BLaER1 treated with 17β-estradiol and CSF1 and Interleukin-3, amounts not matched to agents 10 nM and 100 nM (cell line): Measurements from ENCODE around the gene KCNAB1.
A peak's percentile ranks its signal among the peaks of the same experiment; 100 is the strongest.

Experiments
- H3K27ac ChIP-seq, 11 experiments: shearing (Covaris generic); formaldehyde crosslinking; 2 replicates each; pipeline ENCODE4 v1.8.1; 2022
- H3K27me3 ChIP-seq, 11 experiments: shearing (Covaris generic); formaldehyde crosslinking; 2 replicates each; pipeline ENCODE4 v1.8.1; 2022
- H3K36me3 ChIP-seq, 11 experiments: shearing (Covaris generic); formaldehyde crosslinking; 2 replicates each; pipeline ENCODE4 v1.8.1; 2022
- H3K4me1 ChIP-seq, 10 experiments: shearing (Covaris generic); formaldehyde crosslinking; 2 replicates each; pipeline ENCODE4 v1.8.1; 2022
- H3K4me2 ChIP-seq, 11 experiments: shearing (Covaris generic); formaldehyde crosslinking; 2 replicates each; pipeline ENCODE4 v1.8.1; 2022
- H3K4me3 ChIP-seq, 10 experiments: shearing (Covaris generic); formaldehyde crosslinking; 2 replicates each; pipeline ENCODE4 v1.8.1; 2022
- H3K9ac ChIP-seq, 11 experiments: shearing (Covaris generic); formaldehyde crosslinking; 2 replicates each; pipeline ENCODE4 v1.8.1; 2022
- H3K9me3 ChIP-seq, 11 experiments: shearing (Covaris generic); formaldehyde crosslinking; replicated peaks in 1 of 11; 2 replicates each; pipeline ENCODE4 v1.8.1; 2022
- H4K20me1 ChIP-seq, 11 experiments: shearing (Covaris generic); formaldehyde crosslinking; 2 replicates each; pipeline ENCODE4 v1.8.1; 2022
- Cebpa-rat ChIP-seq, 11 experiments: shearing (Covaris generic); IDR thresholded peaks; 2 replicates each; pipeline ENCODE4 v1.8.1; 2022

Gene KCNAB1

DNA sequence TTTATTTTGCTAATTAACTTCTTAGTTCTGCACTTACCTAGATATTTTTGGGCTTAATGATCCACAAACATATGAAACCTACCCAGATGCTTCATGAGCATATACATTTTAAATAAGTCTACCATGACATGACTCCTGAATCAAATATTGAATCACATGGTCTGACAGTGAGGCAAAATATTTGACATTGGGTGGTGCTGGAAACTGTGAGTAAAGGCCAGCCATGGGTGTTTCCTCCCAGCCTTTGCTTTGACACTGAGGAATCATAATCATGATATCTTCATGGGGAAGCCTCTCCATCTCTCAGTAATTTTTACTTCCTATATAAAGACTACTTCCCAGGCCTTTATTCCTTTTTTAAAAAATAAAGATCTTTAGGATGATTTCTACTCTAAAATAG, 457.4 kb downstream of the KCNAB1 start:
- Histone ChIP-seq H3K9ac (no peak overlapping the region), H3K9me3 (peaks cover 0 to 9% (median 0%) of the 10 kb centered on the region in 11 experiments; a peak in 1 of 22 replicates), H3K36me3 (no peaks in the 10 kb centered on the region), H4K20me1 (no peaks in the 10 kb centered on the region), H3K4me3 (no peak overlapping the region), H3K4me1 (peaks cover 28 to 67% (median 39%) of the 10 kb centered on the region in 10 experiments), H3K4me2 (peak overlapping the region in 3 of 11 experiments; percentile 57 to 63 (median 60); a peak in 6 of 22 replicates), H3K27ac (no peak overlapping the region), H3K27me3 (no peaks in the 10 kb centered on the region)
- TF ChIP-seq Cebpa-rat (IDR thresholded peaks at IDR 0.05), result no peak

- no peaks in the 10 kb centered on the region for H4K20me1 ChIP-seq
- peaks cover 35 to 81% (median 46%) of the 10 kb centered on the region in 10 experiments for H3K4me1 ChIP-seq
- no peak overlapping the region for H3K4me3 ChIP-seq
- no peaks in the 10 kb centered on the region for H3K27me3 ChIP-seq
- peak overlapping the region; percentile 43 to 81 (median 59) for H3K4me2 ChIP-seq
- TF ChIP-seq Cebpa-rat (IDR thresholded peaks at IDR 0.05), result no peak
- peak overlapping the region in 6 of 11 experiments; percentile 8 to 68 (median 28); a peak in 9 of 22 replicates for H3K27ac ChIP-seq
- peaks cover 0 to 9% (median 0%) of the 10 kb centered on the region in 11 experiments; a peak in 1 of 22 replicates for H3K9me3 ChIP-seq
- no peak overlapping the region for H3K9ac ChIP-seq
- no peaks in the 10 kb centered on the region for H3K36me3 ChIP-seq
These were observed 459.1 kb downstream of the KCNAB1 start for GRCh38 chr3:156579427-156579851.

DNA sequence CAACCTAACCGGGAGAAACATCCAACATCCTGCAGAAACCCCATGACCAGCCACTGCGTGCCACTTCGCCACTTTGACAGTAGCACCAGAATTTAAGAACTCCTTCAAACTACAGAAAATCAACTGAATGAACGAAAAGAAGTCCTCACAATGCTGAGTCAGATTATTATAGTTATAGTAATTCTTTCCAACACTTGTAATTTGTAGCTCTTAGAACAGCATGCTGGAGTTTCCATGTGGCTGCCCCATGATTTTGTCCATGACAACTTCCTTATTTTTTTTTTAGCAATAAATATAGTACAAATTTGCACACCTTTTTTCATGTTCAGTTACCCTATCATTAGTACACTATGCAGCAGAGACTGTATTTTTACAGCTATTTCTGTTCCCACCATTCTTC, 460.7 kb downstream of the KCNAB1 start:
- Histone ChIP-seq H3K4me1 (peaks cover 35 to 88% (median 46%) of the 10 kb centered on the region in 10 experiments), H3K27me3 (no peaks in the 10 kb centered on the region), H4K20me1 (no peaks in the 10 kb centered on the region), H3K4me3 (no peak overlapping the region), H3K9ac (no peak overlapping the region), H3K36me3 (no peaks in the 10 kb centered on the region), H3K27ac (no peak overlapping the region), H3K4me2 (peak overlapping the region in 4 of 11 experiments; percentile 18 to 81 (median 65); a peak in 5 of 22 replicates), H3K9me3 (peaks cover 0 to 9% (median 0%) of the 10 kb centered on the region in 11 experiments; a peak in 1 of 22 replicates)
- TF ChIP-seq Cebpa-rat (IDR thresholded peaks at IDR 0.05), result no peak

DNA sequence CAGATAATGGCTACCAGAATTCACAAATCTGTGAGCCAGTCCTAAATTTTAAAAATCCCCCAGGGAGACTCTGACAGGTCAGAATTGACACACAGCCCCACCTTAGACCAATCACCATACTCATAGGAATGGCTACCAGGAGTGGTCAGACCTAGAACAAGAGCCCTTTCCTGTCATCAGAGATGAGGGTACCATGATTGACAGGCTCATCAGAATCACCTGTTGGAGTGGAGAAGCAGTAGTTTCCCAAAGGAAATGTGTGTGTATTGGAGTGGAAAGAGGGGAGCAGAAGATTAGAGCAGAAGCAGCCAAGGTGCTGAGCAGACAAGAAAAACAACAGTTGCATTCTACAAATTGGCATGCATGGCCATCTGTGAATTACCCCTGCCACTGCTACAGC, 461.6 kb downstream of the KCNAB1 start:
- Histone ChIP-seq H3K36me3 (no peaks in the 10 kb centered on the region), H3K4me3 (no peak overlapping the region), H3K9ac (no peak overlapping the region)

GRCh38 chr3:156582532-156583183, 462.3 kb downstream of the KCNAB1 start:
- Histone ChIP-seq H3K36me3 (no peaks in the 10 kb centered on the region), H3K27me3 (no peaks in the 10 kb centered on the region), H3K27ac (peak overlapping the region in 2 of 11 experiments; percentile 4 to 16; a peak in 3 of 22 replicates), H3K9ac (no peak overlapping the region), H3K9me3 (peaks cover 0 to 9% (median 0%) of the 10 kb centered on the region in 11 experiments; a peak in 1 of 22 replicates), H4K20me1 (no peaks in the 10 kb centered on the region), H3K4me2 (peak overlapping the region in 9 of 11 experiments; percentile 5 to 71 (median 31); a peak in 8 of 22 replicates), H3K4me3 (no peak overlapping the region), H3K4me1 (peaks cover 20 to 88% (median 37%) of the 10 kb centered on the region in 10 experiments)
- TF ChIP-seq Cebpa-rat (IDR thresholded peaks at IDR 0.05), result no peak

More for the DNA sequence above, 461.6 kb downstream of the KCNAB1 start:
- Histone ChIP-seq H3K27me3 (no peaks in the 10 kb centered on the region), H3K9me3 (peaks cover 0 to 9% (median 0%) of the 10 kb centered on the region in 11 experiments; a peak in 1 of 22 replicates), H3K27ac (no peak overlapping the region; a peak in 1 of 22 replicates), H4K20me1 (no peaks in the 10 kb centered on the region), H3K4me1 (peaks cover 26 to 88% (median 40%) of the 10 kb centered on the region in 10 experiments), H3K4me2 (peak overlapping the region in 3 of 11 experiments; percentile 32 to 71 (median 52); a peak in 4 of 22 replicates)
- no peak for TF ChIP-seq Cebpa-rat (IDR thresholded peaks at IDR 0.05)

DNA sequence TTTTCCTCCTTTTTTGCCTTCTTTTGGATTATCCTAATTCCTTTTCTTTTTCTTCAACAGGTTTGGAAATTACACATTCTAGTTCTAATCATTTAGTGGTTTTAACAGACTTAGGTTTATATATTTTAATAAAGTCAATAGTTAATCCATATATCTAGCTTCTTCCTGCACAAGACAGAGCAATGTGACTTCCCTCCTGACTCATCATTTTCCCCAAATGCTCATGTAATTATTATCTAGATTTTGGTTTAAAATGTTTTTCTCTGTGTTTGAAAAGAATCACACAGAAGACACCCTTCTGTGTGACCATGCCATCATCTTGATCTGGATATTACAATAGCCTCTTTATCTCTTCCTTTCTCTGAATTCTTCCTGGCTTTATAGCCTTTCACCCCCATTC, 463.1 kb downstream of the KCNAB1 start:
- Histone ChIP-seq H3K36me3 (no peaks in the 10 kb centered on the region), H3K27ac (peak overlapping the region in 3 of 11 experiments; percentile 3 to 17 (median 16); a peak in 4 of 22 replicates), H3K4me3 (no peak overlapping the region), H3K27me3 (no peaks in the 10 kb centered on the region), H4K20me1 (no peaks in the 10 kb centered on the region), H3K9me3 (peaks cover 0 to 9% (median 0%) of the 10 kb centered on the region in 11 experiments; a peak in 1 of 22 replicates), H3K9ac (no peak overlapping the region), H3K4me1 (peaks cover 20 to 90% (median 37%) of the 10 kb centered on the region in 10 experiments), H3K4me2 (peak overlapping the region; percentile 16 to 71 (median 40); a peak in 15 of 22 replicates)
- no peak for TF ChIP-seq Cebpa-rat (IDR thresholded peaks at IDR 0.05)

GRCh38 chr3:156586905-156587759, 466.8 kb downstream of the KCNAB1 start:
- Histone ChIP-seq H4K20me1 (no peaks in the 10 kb centered on the region), H3K27ac (peak overlapping the region in 6 of 11 experiments; percentile 9 to 81 (median 72); a peak in 10 of 22 replicates), H3K27me3 (no peaks in the 10 kb centered on the region), H3K9me3 (peaks cover 0 to 8% (median 0%) of the 10 kb centered on the region in 11 experiments; a peak in 4 of 22 replicates), H3K4me1 (peaks cover 6 to 63% (median 20%) of the 10 kb centered on the region in 10 experiments; a peak in 19 of 20 replicates), H3K4me3 (no peak overlapping the region), H3K36me3 (no peaks in the 10 kb centered on the region), H3K4me2 (peak overlapping the region in 5 of 11 experiments; percentile 27 to 91 (median 67); a peak in 10 of 22 replicates), H3K9ac (peak overlapping the region in 4 of 11 experiments; percentile 48 to 64 (median 58); a peak in 7 of 22 replicates)
- TF ChIP-seq Cebpa-rat (IDR thresholded peaks at IDR 0.05), result peak in 1 of 11 experiments; percentile 35; a peak in 1 of 22 replicates

DNA sequence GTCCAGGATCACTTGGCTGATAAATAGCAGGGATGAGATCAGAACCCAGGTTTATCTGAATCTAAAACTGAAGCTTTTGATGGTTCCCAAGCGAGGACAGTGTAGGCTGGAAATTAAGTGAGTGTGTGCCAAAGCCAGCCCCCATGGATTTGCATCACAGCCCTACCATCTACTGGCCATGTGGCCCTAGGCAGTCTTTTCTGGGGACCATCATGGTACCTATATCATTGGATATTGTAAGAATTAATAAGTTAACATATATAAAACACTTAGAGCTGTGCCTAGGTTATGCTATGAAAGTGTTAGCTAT, 467.3 kb downstream of the KCNAB1 start:
- no peaks in the 10 kb centered on the region for H3K36me3 ChIP-seq
- no peak overlapping the region for H3K4me3 ChIP-seq
- peaks cover 6 to 57% (median 14%) of the 10 kb centered on the region in 10 experiments; a peak in 19 of 20 replicates for H3K4me1 ChIP-seq
- peaks cover 0 to 8% (median 0%) of the 10 kb centered on the region in 11 experiments; a peak in 3 of 22 replicates for H3K9me3 ChIP-seq
- peak overlapping the region in 4 of 11 experiments; percentile 48 to 64 (median 58); a peak in 6 of 22 replicates for H3K9ac ChIP-seq
- H3K27ac ChIP-seq, result peak overlapping the region in 6 of 11 experiments; percentile 9 to 81 (median 62); a peak in 10 of 22 replicates
- H4K20me1 ChIP-seq, result no peaks in the 10 kb centered on the region
- no peaks in the 10 kb centered on the region for H3K27me3 ChIP-seq
- peak overlapping the region in 5 of 11 experiments; percentile 27 to 91 (median 67); a peak in 10 of 22 replicates for H3K4me2 ChIP-seq
- TF ChIP-seq Cebpa-rat (IDR thresholded peaks at IDR 0.05), result no peak
